HepG2 (cell line): Measurements from ENCODE around the gene PTPN18. TPM values are rescaled to one million over a fixed set of nuclear protein-coding genes. Genes with fewer than 3 reads are reported as not detected.

Experiments used
- ATF4 ChIP-seq, 2 experiments: fragments of 450-650 bp in 1 of 2; sonication (generic) in 1 of 2; formaldehyde crosslinking; IDR thresholded peaks; 2 replicates each; pipeline versions ENCODE4 v1.5.0 to v1.8.0; 2020 to 2022; ENCODE audit warnings: mild to moderate bottlenecking in 1 of 2, missing genetic modification reagents in 1 of 2
- FOXJ3 ChIP-seq: sonication (generic); formaldehyde crosslinking; IDR thresholded peaks from 2 replicates; pipeline ENCODE4 v1.4.0; 2020; ENCODE audit warnings: missing genetic modification reagents, mild to moderate bottlenecking, borderline replicate concordance
- GATA4 ChIP-seq: sonication (generic); IDR thresholded peaks from 2 replicates; pipeline ENCODE4 v1.6.1; 2016; ENCODE audit warnings: antibody characterized with exemption, low read depth, borderline replicate concordance
- HNRNPLL ChIP-seq: fragments of 200-400 bp; formaldehyde crosslinking; IDR thresholded peaks from 2 replicates; pipeline ENCODE4 v1.6.1; 2017; ENCODE audit warnings: mild to moderate bottlenecking, low read depth, low read length; ENCODE audit not compliant: poor library complexity, severe bottlenecking
- IRF2 ChIP-seq: IDR thresholded peaks from 2 replicates; pipeline ENCODE4 v1.6.1; 2018; ENCODE audit warnings: missing genetic modification reagents, missing compliant biosample characterization
- KLF12 ChIP-seq: sonication (generic); formaldehyde crosslinking; IDR thresholded peaks from 2 replicates; pipeline ENCODE4 v1.4.0; 2020; ENCODE audit warnings: missing genetic modification reagents, borderline replicate concordance
- MBD4 ChIP-seq: IDR thresholded peaks from 2 replicates; pipeline ENCODE4 v1.6.1; 2012; ENCODE audit warnings: low read length, inconsistent platforms, borderline replicate concordance
- MYC ChIP-seq: sonication (generic); formaldehyde crosslinking; IDR thresholded peaks from 2 replicates; pipeline ENCODE4 v1.9.0; 2021; ENCODE audit warnings: missing genetic modification reagents, borderline replicate concordance
- NCOA5 ChIP-seq: sonication (generic); formaldehyde crosslinking; IDR thresholded peaks from 2 replicates; pipeline ENCODE4 v1.4.0; 2020; ENCODE audit warnings: missing genetic modification reagents
- NFIB ChIP-seq: sonication (generic); formaldehyde crosslinking; IDR thresholded peaks from 2 replicates; pipeline ENCODE4 v1.9.0; 2021; ENCODE audit warnings: missing genetic modification reagents, mild to moderate bottlenecking, borderline replicate concordance
- PBX2 ChIP-seq: IDR thresholded peaks from 2 replicates; pipeline ENCODE4 v1.6.1; 2016; ENCODE audit warnings: control low read depth
- REST ChIP-seq, 2 experiments: IDR thresholded peaks; 2 replicates each; pipeline ENCODE4 v1.6.1; 2011 to 2012; ENCODE audit warnings: low read length in 2 of 2, borderline replicate concordance in 1 of 2, low read depth in 1 of 2, mild to moderate bottlenecking in 1 of 2, moderate library complexity in 1 of 2
- SIN3A ChIP-seq: IDR thresholded peaks from 2 replicates; pipeline ENCODE4 v1.6.1; 2011; ENCODE audit warnings: low read depth, mild to moderate bottlenecking, control low read depth, low read length, borderline replicate concordance
- SOX6 ChIP-seq, 2 experiments: fragments of 450-650 bp in 1 of 2; sonication (generic) in 1 of 2; formaldehyde crosslinking in 1 of 2; IDR thresholded peaks; 2 replicates each; pipeline versions ENCODE4 v1.4.0 to v1.6.1; 2017 to 2020; ENCODE audit warnings: antibody characterized with exemption in 1 of 2, mild to moderate bottlenecking in 1 of 2, missing genetic modification reagents in 1 of 2
- TFDP2 ChIP-seq: sonication (generic); formaldehyde crosslinking; IDR thresholded peaks from 2 replicates; pipeline ENCODE4 v1.4.0; 2020; ENCODE audit warnings: missing genetic modification reagents
- ZMYM3 ChIP-seq: sonication (generic); formaldehyde crosslinking; IDR thresholded peaks from 2 replicates; pipeline ENCODE4 v1.5.1; 2020; ENCODE audit warnings: mild to moderate bottlenecking, missing genetic modification reagents
- ZNF614 ChIP-seq: IDR thresholded peaks from 2 replicates; pipeline ENCODE4 v1.6.1; 2018; ENCODE audit warnings: missing biosample characterization, missing genetic modification reagents, inconsistent platforms, borderline replicate concordance
- ZNF790 ChIP-seq: sonication (generic); formaldehyde crosslinking; IDR thresholded peaks from 2 replicates; pipeline ENCODE4 v1.8.0; 2022; ENCODE audit warnings: missing genetic modification reagents, mild to moderate bottlenecking, borderline replicate concordance
- polyA plus RNA-seq, 8 experiments: library from polyadenylated mRNA; depleted of rRNA in 3 of 8; stranded (reverse) in 7 of 8; unstranded in 1 of 8; fragments of >200 nt; fragmentation: Illumina TruSeq in 4 of 8; extraction: Trizol in 4 of 8; gene quantifications; 2 replicates each; pipeline versions ENCODE4 v1.2.1 to v1.2.3, GENCODE V29; 2011 to 2016; ENCODE audit warnings: low read depth in 4 of 8, missing spikeins in 1 of 8, mixed read lengths in 1 of 8; ENCODE audit not compliant: insufficient read depth in 1 of 8
- total RNA-seq, 5 experiments: library from RNA; depleted of rRNA; stranded (reverse); fragments of >200 nt; fragmentation: Illumina TruSeq; extraction: Trizol; gene quantifications; 2 replicates each; pipeline ENCODE4 v1.2.3, GENCODE V29; 2016; ENCODE audit warnings: low read depth in 1 of 5
- TF ChIP-seq, protein P1 (sequence below): sonication (generic); formaldehyde crosslinking; IDR thresholded peaks from 2 replicates; pipeline ENCODE4 v1.5.1; 2020; ENCODE audit warnings: mild to moderate bottlenecking, missing genetic modification reagents, borderline replicate concordance

PTPN18 gene
- total and polyA plus RNA-seq, 2 of the 13 experiments (the other 11 are each of a cell fraction or from before 2014, with no cell fraction given), result 14.8 to 39.6 TPM

- 0 out of 2 replicates have a peak, but pooled peaks have one; percentile 8 for TF ChIP-seq IRF2 (CRISPR knock-in tag)
- TF ChIP-seq, protein P1, sequence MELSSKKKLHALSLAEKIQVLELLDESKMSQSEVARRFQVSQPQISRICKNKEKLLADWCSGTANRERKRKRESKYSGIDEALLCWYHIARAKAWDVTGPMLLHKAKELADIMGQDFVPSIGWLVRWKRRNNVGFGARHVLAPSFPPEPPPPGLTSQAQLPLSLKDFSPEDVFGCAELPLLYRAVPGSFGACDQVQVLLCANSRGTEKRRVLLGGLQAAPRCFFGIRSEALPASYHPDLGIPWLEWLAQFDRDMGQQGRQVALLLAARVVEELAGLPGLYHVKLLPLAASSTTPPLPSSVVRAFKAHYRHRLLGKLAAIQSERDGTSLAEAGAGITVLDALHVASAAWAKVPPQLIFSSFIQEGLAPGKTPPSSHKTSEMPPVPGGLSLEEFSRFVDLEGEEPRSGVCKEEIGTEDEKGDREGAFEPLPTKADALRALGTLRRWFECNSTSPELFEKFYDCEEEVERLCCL (CRISPR knock-in tag), result no peak
- no peak for TF ChIP-seq NCOA5
- no peak; the same call in 1 of the 2 replicates for TF ChIP-seq ZNF614 (CRISPR knock-in tag)
- peak; percentile 29; the same call in 1 of the 2 replicates for TF ChIP-seq GATA4
- TF ChIP-seq SOX6 (IDR thresholded peaks at IDR 0.05), result no peak
- TF ChIP-seq SOX6 (CRISPR knock-in tag; IDR thresholded peaks at IDR 0.05), result peak; percentile 5; the same call in 1 of the 2 replicates
- peak in 1 of 2 experiments; percentile 22; a peak in 1 of 4 replicates for TF ChIP-seq REST (IDR thresholded peaks at IDR 0.05; ENCODE audit: borderline replicate concordance in 1 of 2, low read depth in 1 of 2, low read length in 2 of 2)
- TF ChIP-seq ZNF790, result no peak
- no peak for TF ChIP-seq ZMYM3
- no peak for TF ChIP-seq SIN3A
- TF ChIP-seq HNRNPLL, result no peak
- TF ChIP-seq MYC, result peak; percentile 12; the same call in 1 of the 2 replicates
- 0 out of 4 replicates have a peak, but pooled peaks of 1 of the 2 experiments have one; percentile 16 for TF ChIP-seq ATF4 (CRISPR knock-in tag; IDR thresholded peaks at IDR 0.05)
- no peak for TF ChIP-seq FOXJ3 (CRISPR knock-in tag)
- TF ChIP-seq NFIB (CRISPR knock-in tag), result no peak
- peak; percentile 25; the same call in 1 of the 2 replicates for TF ChIP-seq TFDP2 (CRISPR knock-in tag)
- TF ChIP-seq MBD4, result no peak
- TF ChIP-seq KLF12 (CRISPR knock-in tag), result no peak
- no peak for TF ChIP-seq PBX2 (CRISPR knock-in tag)
Observed at GRCh38 chr2:130391872-130392670, 36.2 kb downstream of the PTPN18 start (continued).
